Endothelial cell of hepatic sinusoid (primary cell): ENCODE results near the gene PPP4R4.
"Not testable (repeated sequence)": the region's sequence is repeated elsewhere in the genome, so short reads cannot be mapped to it uniquely, and the experiment has no call there.

Experiments used
- in situ Hi-C: cut with HindIII; loops from 2 replicates; pipeline ENCODE4 v1.10.0; 2017; ENCODE audit warnings: low sequenced_read_pairs

The PPP4R4 gene

DNA sequence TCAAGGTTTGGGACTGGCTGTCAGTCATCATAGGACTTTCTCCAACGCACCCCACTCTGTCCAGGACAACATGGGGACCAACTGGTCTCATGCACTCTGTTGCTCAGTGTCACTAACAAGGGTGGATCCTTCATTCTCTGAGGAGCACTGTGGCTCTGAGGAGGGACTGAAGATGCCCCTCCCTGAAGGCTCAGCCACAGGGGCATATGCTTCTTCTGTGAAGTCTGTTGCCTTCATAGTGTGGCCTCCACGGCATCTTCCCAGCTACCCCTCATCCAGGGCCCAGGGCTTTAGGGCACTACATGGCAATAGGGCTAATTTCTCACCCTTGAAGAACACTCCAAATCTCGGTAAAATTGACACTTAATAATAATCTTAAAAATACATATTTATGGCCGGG, 30.4 kb upstream of the PPP4R4 start:
- in situ Hi-C loops: no loop called here

DNA sequence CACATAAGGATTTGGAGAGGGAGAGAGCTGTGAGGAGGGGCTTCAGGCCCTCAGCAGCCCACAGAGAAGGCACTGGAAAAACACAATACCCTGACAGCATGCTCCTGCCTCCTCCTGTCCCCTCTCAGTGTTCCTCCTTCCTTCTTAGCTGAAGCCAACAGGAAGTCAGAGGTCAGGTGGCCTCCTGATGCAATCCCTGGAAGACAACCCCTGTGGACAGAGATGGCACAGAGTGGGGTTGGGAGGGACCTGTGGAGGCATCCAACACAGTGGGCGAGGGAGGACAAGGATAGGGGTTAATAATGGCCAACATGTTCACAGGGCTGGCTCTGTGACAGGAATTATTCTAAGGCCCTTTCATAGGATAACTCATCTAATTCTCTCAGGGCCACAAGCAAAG, 29.4 kb upstream of the PPP4R4 start:
- in situ Hi-C loops: no loop called here

DNA sequence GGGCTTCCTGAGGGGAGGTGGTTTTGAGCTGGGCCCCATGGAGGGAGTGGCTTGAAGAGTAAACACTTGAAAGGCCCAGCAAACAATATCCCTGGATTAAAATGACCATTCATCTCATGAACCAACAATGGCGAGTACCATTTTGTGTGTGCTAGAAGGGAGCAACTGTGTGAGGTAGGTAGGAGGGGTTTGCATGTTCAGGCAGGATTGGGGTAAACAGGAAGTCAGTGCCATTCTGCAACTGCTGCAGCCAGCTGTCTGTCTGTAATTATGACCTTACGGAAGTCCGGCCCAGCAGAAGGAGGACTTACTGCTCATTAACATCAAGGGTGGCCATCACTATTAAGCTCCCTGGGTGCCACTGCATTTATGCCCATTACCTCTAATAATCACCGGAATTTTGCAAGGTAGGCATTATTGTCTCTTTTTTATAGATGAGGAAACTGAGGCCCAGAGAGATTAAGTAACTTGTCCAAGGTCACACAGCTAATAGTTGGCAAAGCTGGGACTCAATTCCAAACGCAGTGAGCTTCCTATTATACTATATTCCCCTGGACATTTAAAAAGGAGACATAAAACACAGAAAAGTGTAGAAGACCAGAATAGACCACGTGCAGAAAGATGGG, 28.1 kb upstream of the PPP4R4 start:
- in situ Hi-C loops: no loop called here

DNA sequence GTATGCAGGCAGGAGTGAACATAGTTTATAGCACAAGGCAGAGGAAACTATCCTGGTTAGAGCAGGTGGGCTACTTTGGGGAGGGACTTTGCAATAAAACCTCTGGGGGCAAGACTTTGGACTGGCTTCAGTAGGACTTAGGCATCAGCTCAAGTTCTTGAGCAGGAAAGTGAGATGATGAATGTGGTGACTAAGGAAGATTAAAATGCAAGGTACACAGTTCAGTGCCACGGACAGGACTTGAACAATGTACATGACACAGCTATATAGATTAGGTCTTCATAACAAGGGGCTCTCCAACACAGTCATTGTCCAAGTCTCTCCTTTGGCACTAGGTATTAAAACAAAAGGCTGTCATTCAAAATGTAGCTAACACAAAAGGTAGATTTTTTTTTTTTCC, 21.4 kb upstream of the PPP4R4 start:
- in situ Hi-C loops: no loop called here

DNA sequence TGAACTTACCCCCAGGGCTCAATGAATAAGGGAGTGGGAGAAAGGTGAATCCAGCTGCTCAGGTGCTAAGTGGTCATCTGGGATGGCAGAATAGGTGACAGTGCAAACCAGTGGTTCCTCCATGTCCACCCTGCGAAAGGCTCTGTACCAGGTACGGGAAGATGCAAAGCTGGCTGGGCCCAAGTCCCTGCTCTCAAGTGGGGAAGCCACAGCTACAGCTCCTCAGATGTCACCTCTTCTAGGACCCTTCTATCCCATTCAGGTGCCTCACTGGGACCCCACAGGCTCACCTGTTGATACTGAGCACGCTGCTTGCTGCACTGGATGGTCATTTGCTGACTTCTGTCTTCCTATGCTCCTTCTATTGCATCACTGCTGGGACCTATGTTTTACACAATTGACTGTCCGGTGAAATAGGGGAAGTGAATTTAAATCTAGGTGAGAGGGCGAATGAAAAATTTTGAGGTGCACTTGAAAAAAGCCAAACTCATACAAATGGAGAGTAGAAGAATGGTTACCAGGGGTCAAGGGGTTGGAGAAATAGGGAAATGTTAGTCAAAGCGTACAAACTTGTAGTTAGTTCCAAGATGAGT, 20.3 kb upstream of the PPP4R4 start:
- in situ Hi-C loops: no loop called here

DNA sequence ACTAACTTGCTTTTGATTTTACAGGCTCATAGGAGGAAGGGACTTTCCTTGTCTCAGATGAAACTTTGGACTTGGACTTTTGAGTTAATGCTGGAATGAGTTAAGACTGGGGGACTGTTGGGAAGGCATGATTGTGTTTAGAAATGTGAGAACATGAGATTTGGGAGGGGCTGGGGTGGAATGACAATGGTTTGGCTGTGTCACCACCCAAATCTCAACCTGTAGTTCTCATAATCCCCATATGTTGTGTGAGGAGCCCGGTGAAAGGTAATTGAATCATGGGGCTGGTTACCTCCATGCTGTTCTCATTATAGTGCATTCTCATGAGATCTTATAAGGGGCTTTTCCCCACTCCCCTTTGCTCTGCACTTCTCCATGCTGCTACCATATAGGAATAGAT, 18.0 kb upstream of the PPP4R4 start:
- in situ Hi-C loops: not testable (repeated sequence)

DNA sequence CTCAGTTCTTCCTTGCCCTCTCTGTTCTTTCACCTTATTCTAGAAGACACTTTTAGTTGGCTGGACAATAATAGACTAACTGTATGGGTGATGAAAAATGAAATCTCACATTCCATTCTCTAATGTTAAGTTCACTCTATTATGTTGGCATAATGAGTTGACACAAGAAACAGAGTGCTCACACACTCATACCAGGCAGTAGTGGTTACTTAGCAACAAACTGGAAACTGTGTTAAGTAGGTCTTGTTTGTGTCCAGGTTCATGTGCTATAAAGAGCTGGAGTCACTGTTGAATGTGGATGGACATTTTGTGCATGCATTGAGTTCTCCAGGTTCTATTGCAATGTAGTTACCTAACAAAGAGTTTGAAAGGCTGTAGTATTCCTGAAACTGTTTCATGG, 16.9 kb upstream of the PPP4R4 start:
- in situ Hi-C loops: no loop called here

DNA sequence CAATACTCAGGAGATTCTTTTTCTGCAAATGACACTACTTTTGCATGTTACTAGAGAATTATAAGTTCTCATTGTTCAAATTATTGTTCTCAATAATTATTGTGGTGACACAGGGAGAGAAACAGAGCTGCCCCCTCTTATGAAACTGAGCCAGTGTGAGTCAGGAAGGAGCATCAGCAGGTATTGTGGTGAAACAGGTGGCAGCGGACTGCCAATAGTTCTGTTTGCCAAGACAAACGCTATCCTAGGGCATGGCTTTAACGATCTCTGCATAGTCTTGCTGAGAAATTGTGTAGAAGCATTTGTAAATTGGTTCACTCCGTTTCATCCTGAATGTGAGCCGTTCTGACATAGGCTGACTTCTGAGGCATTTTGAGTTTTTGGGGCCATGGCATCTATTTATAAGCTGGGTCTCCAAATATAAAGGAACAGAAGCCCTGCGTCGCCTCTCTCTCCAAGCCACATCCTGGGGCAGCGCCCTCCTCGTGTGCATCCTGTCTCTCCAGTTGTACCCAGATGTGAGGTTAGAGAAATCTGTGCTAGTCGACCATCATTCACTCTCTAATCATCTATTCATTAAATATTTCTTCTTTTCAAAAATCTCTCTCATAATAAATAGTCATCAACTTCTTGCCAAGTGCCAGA, 15.8 kb upstream of the PPP4R4 start:
- in situ Hi-C loops: no loop called here

DNA sequence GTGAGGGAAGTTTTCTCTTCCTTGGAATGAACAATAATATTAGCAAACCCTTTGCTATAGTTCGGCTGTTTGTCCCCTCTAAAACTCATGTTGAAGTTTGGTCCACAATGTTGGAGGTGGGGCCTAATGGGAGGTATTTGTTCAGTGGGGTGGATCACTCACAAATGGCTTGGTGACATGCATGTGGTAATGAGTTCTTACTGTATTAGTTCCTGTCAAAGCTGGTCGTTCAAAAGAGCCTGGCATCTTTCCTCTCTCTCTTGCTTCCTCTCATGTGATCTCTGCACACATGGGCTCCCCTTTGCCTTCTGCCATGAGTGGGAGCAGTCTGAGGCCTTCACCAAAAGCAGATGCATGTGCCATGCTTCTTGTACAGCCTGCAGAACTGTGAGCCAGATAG, 13.1 kb upstream of the PPP4R4 start:
- in situ Hi-C loops: no loop called here

DNA sequence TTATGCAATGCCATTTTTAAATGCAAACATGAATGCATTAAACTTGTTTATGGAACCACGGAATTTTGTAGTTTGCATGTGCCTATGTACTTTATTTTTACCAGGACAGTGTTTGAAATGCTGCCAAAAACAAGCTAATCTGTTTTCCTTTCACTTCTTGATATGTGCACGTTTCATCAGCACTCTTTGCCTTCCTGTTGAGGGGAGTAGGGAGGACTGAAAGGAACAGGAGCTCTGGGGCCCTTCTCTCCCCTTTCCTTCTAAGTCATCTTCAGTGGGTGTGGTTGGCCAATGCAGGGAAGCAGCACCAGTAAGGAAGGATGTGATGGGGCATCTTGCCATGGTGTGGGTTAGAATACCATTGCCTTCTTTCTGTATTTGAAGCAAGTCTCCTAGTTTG, 12.1 kb upstream of the PPP4R4 start:
- in situ Hi-C loops: no loop called here

DNA sequence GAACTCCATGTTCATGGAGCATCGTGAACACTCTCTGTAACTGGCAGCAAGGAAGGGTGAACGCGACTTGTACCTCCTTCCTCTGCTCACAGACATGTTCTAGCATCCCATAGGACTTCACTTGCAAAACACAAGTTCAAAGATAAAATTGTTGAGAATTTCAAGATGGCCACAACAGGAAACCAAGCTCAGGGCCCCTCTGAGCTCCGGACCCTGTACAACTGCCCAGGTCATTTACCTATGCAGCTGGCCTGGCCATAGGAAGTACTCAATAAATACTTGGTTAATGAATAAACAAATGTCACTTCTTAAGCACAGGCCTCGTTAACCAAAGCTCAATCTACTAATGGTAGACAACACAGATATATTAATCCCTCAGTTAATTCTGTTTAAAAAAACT, 11.7 kb upstream of the PPP4R4 start:
- in situ Hi-C loops: no loop called here

DNA sequence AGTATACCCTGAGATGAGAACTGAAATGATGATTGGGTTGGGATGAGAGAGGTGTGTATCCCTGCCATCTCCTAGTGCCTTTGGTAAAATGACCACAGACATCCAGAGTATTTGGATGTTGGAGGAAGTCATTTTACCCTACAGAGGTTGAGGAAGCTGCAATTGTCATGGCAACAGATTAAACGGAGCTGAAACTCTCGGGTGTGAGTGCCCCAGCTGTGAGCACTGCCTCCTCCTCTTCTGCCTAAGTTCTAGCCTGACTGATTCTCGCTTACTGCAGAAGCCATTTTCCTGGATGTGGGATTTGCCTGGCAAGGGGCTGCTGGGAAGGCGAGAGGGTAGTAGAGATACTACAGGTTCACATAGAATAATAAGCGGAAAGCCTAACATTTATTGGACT, 10.3 kb upstream of the PPP4R4 start:
- in situ Hi-C loops: no loop called here

DNA sequence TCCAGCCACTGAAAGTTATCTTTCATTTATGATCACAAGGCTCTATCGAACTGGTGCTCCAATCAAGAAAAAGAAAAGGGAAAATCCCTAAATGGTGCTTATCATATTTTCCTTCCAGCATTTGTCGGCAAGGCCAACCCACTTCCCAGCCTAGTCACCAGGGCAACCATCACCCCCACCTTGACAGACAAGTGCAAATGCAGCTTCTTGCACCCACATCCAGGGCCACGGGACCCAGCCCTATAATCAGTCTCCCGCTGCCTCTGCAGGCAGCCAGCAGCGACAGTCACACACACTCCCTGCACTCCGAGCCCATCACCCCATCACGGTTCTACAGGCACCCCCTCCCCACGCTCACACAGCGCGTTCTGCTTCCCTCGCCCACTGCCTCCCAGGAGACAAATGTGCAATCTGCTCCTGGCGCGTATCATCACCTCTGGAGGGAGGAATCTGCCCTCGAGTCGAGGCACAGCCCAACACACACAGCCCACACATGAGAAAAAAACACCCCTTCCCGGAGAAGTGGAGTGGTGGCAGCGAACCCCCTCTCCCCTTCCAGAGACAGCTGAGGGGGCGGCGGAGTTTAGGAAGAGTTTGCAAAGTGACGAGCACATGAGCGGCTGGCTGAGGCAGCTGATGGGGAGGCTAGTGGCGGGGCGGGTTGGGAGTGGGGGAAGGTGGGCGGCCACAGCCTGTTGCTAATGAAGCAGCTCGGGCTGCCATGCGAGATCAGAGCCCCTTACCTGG, 9.3 kb upstream of the PPP4R4 start:
- in situ Hi-C loops: no loop called here

DNA sequence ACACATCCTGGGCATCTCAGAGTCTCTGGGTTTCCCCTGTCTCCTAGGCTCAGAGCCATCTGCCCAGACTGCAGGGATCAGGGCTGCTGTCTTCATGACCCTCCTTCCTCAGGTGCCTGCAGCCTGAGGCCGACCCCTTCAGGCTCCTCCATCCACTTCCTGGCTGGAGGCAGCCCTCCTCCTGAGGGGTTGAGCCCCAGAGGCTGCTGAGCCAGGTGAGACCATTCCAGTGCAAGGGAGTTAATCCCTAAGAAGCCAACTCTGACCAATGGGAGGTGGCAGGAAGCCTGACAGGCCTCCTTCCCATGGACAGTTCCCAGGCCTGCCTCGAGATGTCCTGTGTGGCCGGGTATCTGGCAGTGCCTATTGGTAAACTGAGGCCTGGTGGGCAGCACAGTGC, 8.4 kb upstream of the PPP4R4 start:
- in situ Hi-C loops: no loop called here

DNA sequence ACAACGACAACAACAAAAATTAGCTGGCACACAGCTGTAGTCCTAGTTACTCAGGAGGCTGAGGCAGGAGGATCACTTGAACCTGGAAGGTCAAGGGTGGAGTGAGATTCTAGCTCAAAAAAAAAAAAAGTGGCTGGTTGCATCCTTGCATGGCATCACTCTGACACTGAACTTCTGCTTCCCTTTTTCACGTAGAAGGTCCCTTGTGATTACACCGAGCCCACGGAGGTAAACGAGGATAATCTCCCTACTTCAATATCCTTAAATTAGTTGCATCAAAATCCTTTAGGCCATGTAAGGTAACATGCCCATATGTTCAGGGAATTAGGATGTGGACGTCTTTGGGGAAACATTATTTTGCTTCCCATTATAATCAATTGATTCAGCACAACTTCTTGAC, 4.0 kb upstream of the PPP4R4 start:
- in situ Hi-C loops: no loop called here

DNA sequence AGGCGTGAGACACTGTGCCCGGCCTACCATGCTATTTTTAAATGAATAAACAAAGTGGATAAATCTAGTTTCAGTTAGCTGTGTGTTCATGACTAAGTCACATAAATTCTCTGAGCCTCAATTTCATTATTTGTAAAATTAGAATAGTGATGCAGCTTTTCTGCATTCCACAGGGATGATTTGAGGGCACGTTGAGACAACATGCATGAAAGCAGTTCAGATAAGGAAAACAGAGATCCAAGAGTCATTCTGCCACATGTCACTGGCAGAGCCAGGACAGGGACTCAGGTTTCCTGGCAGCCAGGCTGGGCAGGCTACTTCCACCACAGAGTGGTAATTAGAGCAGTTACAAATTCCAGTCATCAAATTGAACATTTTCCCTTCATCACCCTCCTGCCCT, 2.9 kb upstream of the PPP4R4 start:
- in situ Hi-C loops: no loop called here

DNA sequence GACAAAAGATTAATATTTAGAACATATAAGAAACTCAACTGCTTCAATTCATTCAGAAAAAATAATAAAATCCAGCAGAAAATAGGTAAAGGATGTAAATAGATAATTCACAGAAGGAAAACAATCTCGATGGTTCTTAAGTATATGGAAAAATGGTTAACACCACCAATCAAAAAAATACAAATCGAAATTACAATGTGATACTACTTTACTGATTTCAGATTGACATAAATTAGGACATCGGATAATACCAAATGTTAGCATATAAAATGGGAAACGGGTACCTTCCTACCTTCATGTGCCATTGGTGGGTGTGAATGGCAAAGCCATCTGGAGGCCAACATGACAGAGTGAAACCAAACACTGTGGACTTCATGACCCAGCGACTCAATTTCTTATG, 1.6 kb upstream of the PPP4R4 start:
- in situ Hi-C loops: no loop called here

DNA sequence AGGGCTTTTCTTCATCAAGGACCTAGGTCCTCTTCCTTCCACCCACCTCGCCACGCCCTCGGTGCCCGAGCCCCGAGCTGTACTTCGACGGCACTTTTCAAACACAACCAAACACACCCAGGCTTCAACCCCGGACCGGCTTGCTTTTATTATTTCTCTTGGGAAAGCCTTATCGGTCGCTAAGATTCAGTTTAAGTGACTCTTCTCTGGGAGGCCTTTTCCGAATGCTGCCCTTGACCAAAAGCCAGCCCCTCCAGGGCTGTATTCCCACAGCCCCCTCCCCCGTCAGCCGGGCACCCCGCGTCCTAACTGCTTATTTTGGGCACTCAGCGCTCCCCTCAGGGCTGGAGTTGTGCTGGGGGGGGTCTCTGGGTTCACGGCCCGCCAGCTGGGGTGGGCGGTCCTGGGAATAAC, 644 bp upstream of the PPP4R4 start:
- in situ Hi-C loops: no loop called here

DNA sequence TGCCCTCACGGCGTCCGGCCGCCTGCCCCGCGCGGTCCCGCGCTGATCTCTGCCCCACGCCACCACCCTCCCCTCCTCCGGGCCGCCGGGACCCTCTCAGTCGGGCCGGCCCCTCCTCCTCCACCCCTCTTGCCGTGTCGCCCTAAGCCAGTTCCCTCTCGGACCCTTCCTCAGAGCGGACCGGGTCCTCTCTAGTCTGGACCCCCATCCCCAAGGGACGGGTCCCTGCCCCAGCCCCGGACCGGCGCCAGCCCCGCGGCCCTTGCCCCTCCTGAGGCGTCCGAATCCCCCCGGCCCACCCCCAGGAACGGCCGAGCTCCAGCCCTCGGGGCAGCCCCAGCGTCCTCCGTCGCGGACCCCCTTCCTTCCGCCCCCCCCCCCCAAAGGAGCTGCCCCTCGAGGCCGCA, 485 bp downstream of the PPP4R4 start:
- in situ Hi-C loops: loop anchor here (5.0 kb wide), 1 partner anchor 37 kb away; no protein-coding TSS in a partner anchor

DNA sequence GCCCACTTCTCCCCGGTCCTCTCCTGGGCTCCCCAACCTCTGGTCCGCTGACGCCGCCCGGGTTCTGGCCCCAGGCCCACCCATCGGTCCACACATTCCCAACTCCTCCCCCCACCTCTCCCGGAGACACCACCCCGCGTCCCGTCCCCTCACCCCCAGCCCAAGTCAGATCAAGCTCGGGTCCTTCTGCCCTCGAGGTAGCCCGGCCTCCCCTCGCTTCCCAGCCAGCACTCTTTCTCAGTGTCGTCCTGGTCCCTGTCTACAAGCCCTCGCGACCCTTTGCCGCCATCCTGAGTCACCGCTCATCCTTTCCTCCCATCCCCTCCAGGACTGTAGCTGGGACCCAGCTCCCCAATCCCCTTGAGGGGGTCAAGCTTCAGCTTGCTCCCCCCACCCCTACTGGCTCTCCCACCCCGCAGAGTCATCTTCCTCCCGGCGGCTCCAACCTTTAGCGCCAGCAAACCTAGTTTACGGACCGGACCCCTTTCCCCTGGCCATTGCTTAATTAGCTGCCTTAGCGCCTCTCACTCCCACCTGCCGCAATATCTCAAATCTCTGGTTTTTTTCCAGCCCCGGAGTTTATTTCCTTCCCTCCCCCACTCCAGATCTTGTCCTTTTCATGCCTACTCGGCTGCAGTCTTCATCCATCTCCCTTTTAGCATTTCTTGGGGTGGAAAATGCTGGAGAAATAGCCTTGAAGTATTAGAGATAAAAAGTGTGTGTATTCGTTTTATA, 1.1 kb downstream of the PPP4R4 start:
- in situ Hi-C loops: loop anchor here (5.0 kb wide), 1 partner anchor 38 kb away; no protein-coding TSS in a partner anchor

DNA sequence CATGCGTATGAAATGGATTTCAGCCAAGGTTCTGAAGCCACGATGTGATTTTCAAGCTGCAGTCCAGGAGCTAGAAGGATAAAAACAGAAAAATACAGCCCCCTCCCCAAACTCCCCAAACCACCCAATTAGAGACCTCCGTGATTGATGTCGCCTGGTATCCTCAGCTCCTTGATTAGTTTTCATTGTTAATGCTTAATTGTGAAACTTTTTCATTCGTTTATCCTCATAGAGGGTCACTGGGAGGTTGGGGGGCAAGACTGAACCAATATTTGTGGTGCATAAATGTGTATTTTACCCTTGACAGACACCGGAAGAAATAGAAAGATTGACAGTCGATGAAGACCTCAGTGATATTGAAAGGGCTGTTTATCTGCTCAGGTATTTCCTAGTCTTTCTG, 1.6 kb downstream of the PPP4R4 start:
- in situ Hi-C loops: loop anchor here (5.0 kb wide), 1 partner anchor 38 kb away; no protein-coding TSS in a partner anchor
